Panc1 (cell line): ENCODE measurements around the gene CLDN15. TPM values are rescaled to one million over a fixed set of nuclear protein-coding genes. Genes with fewer than 3 reads are reported as not detected.

Experiments used
- ATAC-seq: fragments of 200-7000 bp; cut with Tn5 transposase; 2 replicates; pipeline ENCODE4 v1.9.1; 2020; ENCODE audit warnings: mild to moderate bottlenecking, moderate library complexity
- BruUV-seq: library from RNA; stranded (reverse); fragments of 400-500 nt; replicated peaks from 2 replicates; lab custom pipeline; 2021; lab: Mats Ljungman, UMichigan
- CTCF ChIA-PET: fragments of 300-600 bp; sonication (Branson Sonifier 250); formaldehyde crosslinking; loops from one replicate; lab custom pipeline; 2022; ENCODE audit warnings: antibody characterized with exemption; lab: Charles Lee
- POLR2A ChIA-PET: fragments of 300-600 bp; sonication (Branson Sonifier 250); formaldehyde crosslinking; loops from one replicate; lab custom pipeline; 2022; ENCODE audit warnings: antibody characterized with exemption; lab: Charles Lee
- DNase-seq: peaks from one replicate; pipeline ENCODE4 v3.0.0-alpha.2; 2010; ENCODE audit warnings: low read depth, low spot score
- H3K27ac ChIP-seq: 2 replicates; pipeline ENCODE4 v1.5.1; 2011; ENCODE audit warnings: mild to moderate bottlenecking, low read length, inconsistent platforms
- H3K27me3 ChIP-seq: fragments of 200-500 bp; sonication (Bioruptor generic); 2 replicates; pipeline ENCODE4 v1.6.0; 2014; ENCODE audit warnings: low read length, inconsistent platforms; ENCODE audit not compliant: control insufficient read depth, insufficient read depth
- H3K36me3 ChIP-seq: fragments of 200-500 bp; sonication (Bioruptor generic); 2 replicates; pipeline ENCODE4 v1.5.1; 2014; ENCODE audit warnings: inconsistent platforms, mild to moderate bottlenecking, low read length, moderate library complexity; ENCODE audit not compliant: control insufficient read depth, insufficient read depth
- H3K4me1 ChIP-seq: 2 replicates; pipeline ENCODE4 v1.5.1; 2011; ENCODE audit warnings: inconsistent platforms, mild to moderate bottlenecking, low read length, moderate library complexity; ENCODE audit not compliant: control insufficient read depth, insufficient read depth
- H3K4me3 ChIP-seq, 2 experiments: 2 replicates each; pipeline ENCODE4 v1.5.1; 2011 to 2012; ENCODE audit warnings: low read depth in 2 of 2, low read length in 2 of 2, mild to moderate bottlenecking in 2 of 2, inconsistent platforms in 1 of 2, moderate library complexity in 1 of 2
- H3K9me3 ChIP-seq: fragments of 200-500 bp; sonication (Bioruptor generic); 2 replicates; pipeline ENCODE4 v1.5.1; 2014; ENCODE audit warnings: low read depth, mild to moderate bottlenecking, inconsistent platforms, low read length, moderate library complexity; ENCODE audit not compliant: control insufficient read depth, insufficient read depth
- POLR2AphosphoS5 ChIP-seq: IDR thresholded peaks from 2 replicates; pipeline ENCODE4 v1.6.1; 2012; ENCODE audit warnings: mild to moderate bottlenecking, low read depth, low read length, moderate library complexity
- REST ChIP-seq, 2 experiments: IDR thresholded peaks; 2 replicates each; pipeline ENCODE4 v1.6.1; 2011 to 2012; ENCODE audit warnings: low read depth in 2 of 2, control low read depth in 1 of 2, low read length in 1 of 2, mild to moderate bottlenecking in 1 of 2, moderate library complexity in 1 of 2; ENCODE audit not compliant: insufficient read depth in 1 of 2
- SIN3A ChIP-seq: IDR thresholded peaks from 2 replicates; pipeline ENCODE4 v1.6.1; 2012; ENCODE audit warnings: low read depth, mild to moderate bottlenecking, low read length, moderate library complexity, borderline replicate concordance; ENCODE audit not compliant: insufficient read depth
- TCF7L2 ChIP-seq: IDR thresholded peaks from 2 replicates; pipeline ENCODE4 v1.6.1; 2011; ENCODE audit warnings: mild to moderate bottlenecking, low read depth, low read length, inconsistent platforms
- in situ Hi-C: cut with HindIII; loops from 2 replicates; pipeline ENCODE4 v1.10.0; 2016; ENCODE audit warnings: low sequenced_read_pairs, low pct_unique_long_range_greater_than_20kb
- intact Hi-C: fragments of 100-400 bp; cut with micrococcal nuclease; formaldehyde crosslinking; loops from one replicate; pipeline ENCODE4 v1.10.0; 2022; ENCODE audit not compliant: unreplicated experiment
- total RNA-seq: library from RNA; stranded (reverse); gene quantifications from one replicate; pipeline ENCODE4 v1.2.1, GENCODE V29; 2021; ENCODE audit not compliant: unreplicated experiment
- TF ChIP-seq, protein P1 (sequence below): fragments of 450-650 bp; IDR thresholded peaks from 2 replicates; pipeline ENCODE4 v1.5.1; 2017; ENCODE audit warnings: mild to moderate bottlenecking

The CLDN15 gene
- total RNA-seq, 1 experiment from 2014 or later = 8.0 TPM

GRCh38 chr7:101185258-101185839 is 52.3 kb downstream of the CLDN15 start:
- CTCF ChIA-PET = no interaction called here

More at GRCh38 chr7:101185258-101185839, 52.3 kb downstream of the CLDN15 start:
- in situ Hi-C loops = no loop called here
- TF ChIP-seq SIN3A = no peak
- no peak for TF ChIP-seq TCF7L2
- no peak for TF ChIP-seq POLR2AphosphoS5
- TF ChIP-seq, protein P1, sequence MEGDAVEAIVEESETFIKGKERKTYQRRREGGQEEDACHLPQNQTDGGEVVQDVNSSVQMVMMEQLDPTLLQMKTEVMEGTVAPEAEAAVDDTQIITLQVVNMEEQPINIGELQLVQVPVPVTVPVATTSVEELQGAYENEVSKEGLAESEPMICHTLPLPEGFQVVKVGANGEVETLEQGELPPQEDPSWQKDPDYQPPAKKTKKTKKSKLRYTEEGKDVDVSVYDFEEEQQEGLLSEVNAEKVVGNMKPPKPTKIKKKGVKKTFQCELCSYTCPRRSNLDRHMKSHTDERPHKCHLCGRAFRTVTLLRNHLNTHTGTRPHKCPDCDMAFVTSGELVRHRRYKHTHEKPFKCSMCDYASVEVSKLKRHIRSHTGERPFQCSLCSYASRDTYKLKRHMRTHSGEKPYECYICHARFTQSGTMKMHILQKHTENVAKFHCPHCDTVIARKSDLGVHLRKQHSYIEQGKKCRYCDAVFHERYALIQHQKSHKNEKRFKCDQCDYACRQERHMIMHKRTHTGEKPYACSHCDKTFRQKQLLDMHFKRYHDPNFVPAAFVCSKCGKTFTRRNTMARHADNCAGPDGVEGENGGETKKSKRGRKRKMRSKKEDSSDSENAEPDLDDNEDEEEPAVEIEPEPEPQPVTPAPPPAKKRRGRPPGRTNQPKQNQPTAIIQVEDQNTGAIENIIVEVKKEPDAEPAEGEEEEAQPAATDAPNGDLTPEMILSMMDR = no peak
- TF ChIP-seq REST (IDR thresholded peaks at IDR 0.05; ENCODE audit: insufficient read depth in 1 of 2, low read depth in 2 of 2, low read length in 1 of 2) = no peak
- Histone ChIP-seq H3K27ac (no peak overlapping the region), H3K4me1 (no peaks in the 10 kb centered on the region), H3K27me3 (0 out of 2 replicates have a peak, but pooled peaks cover 2% of the 10 kb centered on the region), H3K9me3 (no peaks in the 10 kb centered on the region), H3K36me3 (no peaks in the 10 kb centered on the region), H3K4me3 (no peak overlapping the region)
- intact Hi-C loops = no loop called here
- POLR2A ChIA-PET = no interaction called here
- BruUV-seq = no TSS peak
- no peak for ATAC-seq
- no peak for DNase-seq

Other genes with a start within 250 kb of the CLDN15 start
- gene MUC17, start 217.7 kb downstream of the CLDN15 start, total RNA-seq = not detected
- gene TRIM56, start 152.3 kb downstream of the CLDN15 start, total RNA-seq = 37.4 TPM
- gene SERPINE1, start 110.7 kb downstream of the CLDN15 start, total RNA-seq = 370 TPM
- 74.2 TPM for gene AP1S1, start 83.3 kb downstream of the CLDN15 start, total RNA-seq
- 4.4 TPM for gene VGF, start 72.2 kb downstream of the CLDN15 start, total RNA-seq
- 0.15 TPM for gene NAT16, start 57.5 kb downstream of the CLDN15 start, total RNA-seq
- gene MOGAT3, start 36.8 kb downstream of the CLDN15 start, total RNA-seq = 0.23 TPM
- gene PLOD3, start 20.2 kb downstream of the CLDN15 start, total RNA-seq = 93.0 TPM
- 69.7 TPM for gene ZNHIT1, start 19.6 kb downstream of the CLDN15 start, total RNA-seq
- 110 TPM for gene FIS1, start 7.3 kb upstream of the CLDN15 start, total RNA-seq
- gene IFT22, start 84.0 kb upstream of the CLDN15 start, total RNA-seq = 42.4 TPM
- gene COL26A1, start 125.1 kb upstream of the CLDN15 start, total RNA-seq = 25.8 TPM